GM18526 (cell line): Measurements from ENCODE around the gene ARAP2.

ENCODE experiments used
- POLR2A ChIP-seq: IDR thresholded peaks from 3 replicates; pipeline ENCODE4 v1.6.1; 2011; ENCODE audit not compliant: insufficient read length; ENCODE audit errors: extremely low read depth

Gene ARAP2

GRCh38 chr4:36237366-36238313, 6.7 kb downstream of the ARAP2 start:
- no peak for TF ChIP-seq POLR2A

GRCh38 chr4:36236159-36236558, 8.2 kb downstream of the ARAP2 start:
- no peak for TF ChIP-seq POLR2A

- TF ChIP-seq POLR2A, result no peak
Measured at GRCh38 chr4:36235306-36235705, 9.0 kb downstream of the ARAP2 start.

DNA sequence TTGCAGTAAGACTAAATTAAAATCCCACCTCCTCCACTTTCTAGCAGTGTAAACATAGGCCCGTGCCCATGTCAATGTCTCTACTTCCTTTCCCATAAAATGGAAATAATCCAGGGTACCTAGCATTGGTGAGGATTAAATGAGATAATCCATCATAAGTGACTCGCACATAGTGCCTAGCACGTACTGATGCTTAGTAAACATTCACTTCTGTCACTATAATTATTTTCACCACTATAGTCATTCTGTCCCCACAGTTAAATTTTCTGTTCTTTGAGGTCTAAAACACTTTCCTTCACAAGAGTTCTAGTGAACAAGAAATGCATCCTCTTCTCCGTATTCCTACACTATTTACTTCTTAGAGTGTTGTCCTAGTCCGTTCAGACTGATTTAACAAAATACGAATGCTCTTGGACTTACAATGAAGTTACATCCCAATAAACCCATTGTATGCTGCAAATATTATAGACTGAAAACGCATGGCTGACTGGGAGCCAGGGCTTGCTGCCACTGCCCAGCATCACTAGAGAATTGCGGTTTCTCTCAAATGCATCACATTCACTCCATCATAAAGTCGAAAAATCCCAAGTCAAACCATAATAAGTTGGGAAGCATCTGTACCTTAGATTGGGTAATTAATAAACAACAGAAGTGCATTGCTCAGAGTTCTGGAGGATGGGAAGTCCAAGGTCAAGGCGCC, 10.6 kb downstream of the ARAP2 start:
- no peak for TF ChIP-seq POLR2A

DNA sequence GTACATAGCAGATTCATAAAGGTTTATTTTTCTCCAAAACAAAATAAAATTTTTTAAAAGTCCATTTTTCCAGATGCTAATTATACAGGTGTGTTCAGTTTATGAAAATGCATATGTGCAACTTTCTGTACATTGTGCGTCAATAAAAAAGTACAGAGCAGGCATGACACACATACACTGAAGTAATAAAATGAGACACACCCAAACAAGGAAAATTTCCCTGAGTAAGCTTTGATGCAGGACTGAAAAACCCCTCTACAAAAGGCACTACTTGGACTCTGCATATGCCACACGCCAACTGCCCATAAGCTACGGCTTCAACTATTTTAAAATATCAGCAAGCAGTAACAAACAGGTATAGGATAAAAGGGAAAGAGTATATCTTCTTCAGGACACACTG, 13.8 kb downstream of the ARAP2 start:
- no peak for TF ChIP-seq POLR2A

DNA sequence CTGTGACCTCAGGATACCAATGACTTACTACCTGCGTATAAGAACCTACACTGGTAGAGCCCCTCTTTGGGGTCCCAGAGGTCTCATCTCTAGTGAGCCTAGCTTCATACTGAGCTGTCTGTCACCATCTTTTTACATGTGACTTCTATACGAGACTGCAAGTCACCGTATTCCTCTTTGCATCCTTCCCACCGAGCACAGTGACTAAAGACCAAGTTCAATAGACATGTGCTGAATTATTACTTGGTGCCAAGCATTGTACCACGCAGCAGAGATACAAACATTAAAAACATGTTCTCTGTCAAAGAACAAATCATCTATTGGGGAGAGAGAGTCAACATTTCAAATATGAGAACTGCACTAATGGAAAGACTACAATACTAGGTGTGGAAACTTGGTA, 16.4 kb downstream of the ARAP2 start:
- no peak for TF ChIP-seq POLR2A

GRCh38 chr4:36226430-36227227, 17.7 kb downstream of the ARAP2 start:
- no peak for TF ChIP-seq POLR2A

- no peak for TF ChIP-seq POLR2A
Measured at GRCh38 chr4:36224972-36225903, 19.1 kb downstream of the ARAP2 start.

- no peak for TF ChIP-seq POLR2A
Measured at GRCh38 chr4:36222702-36223101, 21.6 kb downstream of the ARAP2 start.

GRCh38 chr4:36220776-36221175, 23.5 kb downstream of the ARAP2 start:
- TF ChIP-seq POLR2A, result no peak

DNA sequence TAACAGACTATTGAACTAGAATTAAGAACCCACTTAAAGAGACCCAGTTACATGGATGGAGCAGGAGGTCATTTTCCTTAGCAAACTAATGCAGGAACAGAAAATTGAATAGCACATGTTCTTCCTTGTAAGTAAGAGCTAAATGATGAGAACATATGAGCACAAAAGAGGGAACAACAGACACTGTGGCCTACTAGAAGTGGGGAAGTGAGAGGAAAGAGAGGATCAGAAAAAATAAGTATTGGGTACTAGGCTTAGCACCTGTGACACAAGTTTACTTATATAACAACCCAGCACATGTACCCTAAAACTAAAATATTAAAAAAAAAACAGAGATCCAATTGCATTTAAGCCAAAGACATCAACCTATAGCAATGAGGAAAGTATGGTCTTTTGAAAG, 26.2 kb downstream of the ARAP2 start:
- TF ChIP-seq POLR2A, result no peak

- no peak for TF ChIP-seq POLR2A
Measured at GRCh38 chr4:36215627-36216026, 28.7 kb downstream of the ARAP2 start.

DNA sequence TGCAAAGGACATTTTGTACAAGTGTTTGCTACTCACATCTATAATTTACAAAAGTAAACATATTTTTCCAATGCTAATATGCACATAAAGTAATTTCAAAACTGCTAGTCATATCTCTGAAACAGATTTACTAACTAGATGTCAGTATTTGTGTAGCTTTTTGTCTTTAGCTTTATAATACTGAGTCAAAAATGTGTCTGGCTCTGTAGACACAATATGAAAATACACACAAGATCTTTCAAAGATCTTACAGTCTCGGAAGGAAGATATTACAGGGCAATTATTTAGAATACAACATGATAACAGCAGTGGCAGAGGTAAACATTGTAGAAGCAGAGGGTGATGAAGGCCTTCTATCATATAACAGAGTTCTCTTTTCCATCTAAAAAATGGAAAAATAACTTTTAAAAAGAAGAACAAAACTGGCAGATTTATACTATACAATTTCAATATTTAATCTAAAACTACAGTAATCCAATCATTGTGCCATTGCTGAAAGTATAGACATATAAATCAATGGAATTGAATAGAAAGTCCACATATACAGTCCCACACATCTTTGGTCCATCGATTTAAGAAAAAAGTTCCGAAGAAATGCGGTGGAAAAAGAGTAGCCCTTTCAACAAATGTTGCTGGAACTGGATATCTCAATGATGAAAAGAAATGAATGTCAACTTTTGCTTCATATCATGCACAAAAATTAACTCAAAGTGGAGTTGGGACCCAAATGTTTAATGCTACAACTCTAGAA, 29.4 kb downstream of the ARAP2 start:
- no peak for TF ChIP-seq POLR2A

- no peak for TF ChIP-seq POLR2A
Measured at GRCh38 chr4:36213977-36214376, 30.3 kb downstream of the ARAP2 start.
